Mammary epithelial cell (primary cell): Measurements from ENCODE around the gene SCAF8.

ENCODE experiments used
- CTCF ChIP-seq, 2 donors: IDR thresholded peaks in 1 of 2; conservative IDR thresholded peaks in 1 of 2; 2 replicates each; pipeline ENCODE4 v1.5.1; 2011 to 2012; ENCODE audit warnings: inconsistent platforms in 2 of 2, low read length in 2 of 2, mild to moderate bottlenecking in 2 of 2, control low read depth in 1 of 2, low read depth in 1 of 2; ENCODE audit not compliant: insufficient read depth in 1 of 2; ENCODE audit errors: extremely low read depth in 1 of 2
- EZH2 ChIP-seq: IDR thresholded peaks from 2 replicates; pipeline ENCODE4 v1.6.1; 2012; ENCODE audit warnings: low read length, inconsistent platforms, borderline replicate concordance

- TF ChIP-seq EZH2 (no peak), CTCF (conservative IDR thresholded peaks at IDR 0.05 in 1 of 2, IDR thresholded peaks at IDR 0.05 in 1 of 2; ENCODE audit: extremely low read depth in 1 of 2, insufficient read depth in 1 of 2, low read depth in 1 of 2, low read length in 2 of 2) (no peak)
These were observed 115.4 kb downstream of the SCAF8 start for GRCh38 chr6:154848580-154848979.
